GM12865 (cell line): ENCODE data around the gene TEX52.

Source experiments
- DNase-seq: peaks from one replicate; pipeline ENCODE4 v3.0.0; 2010; ENCODE audit warnings: low read depth
- H3K4me3 ChIP-seq: 2 replicates; pipeline ENCODE4 v1.5.1; 2011; ENCODE audit warnings: mild to moderate bottlenecking, low read depth, low read length, control low read depth
- CTCF ChIP-seq: IDR thresholded peaks from 2 replicates; pipeline ENCODE4 v1.5.1; 2011; ENCODE audit warnings: low read length, control low read depth, low read depth, inconsistent platforms; ENCODE audit not compliant: insufficient read depth; ENCODE audit errors: missing control alignments

TEX52 gene

GRCh38 chr12:2842948-2843347 lies 13.9 kb downstream of the TEX52 start:
- TF ChIP-seq CTCF = no peak
- no peak for DNase-seq
- no peak overlapping the region for H3K4me3 ChIP-seq

GRCh38 chr12:2841056-2841650 lies 15.7 kb downstream of the TEX52 start:
- no peak overlapping the region for H3K4me3 ChIP-seq
- no peak for DNase-seq
- TF ChIP-seq CTCF = no peak

GRCh38 chr12:2836574-2836973 lies 20.3 kb downstream of the TEX52 start:
- no peak for DNase-seq
- TF ChIP-seq CTCF = no peak
- H3K4me3 ChIP-seq = no peak overlapping the region

- no peak for TF ChIP-seq CTCF
- no peak overlapping the region for H3K4me3 ChIP-seq
- DNase-seq = no peak
Measured at GRCh38 chr12:2835691-2836403, 21.0 kb downstream of the TEX52 start.

- no peak for TF ChIP-seq CTCF
- no peak for DNase-seq
- no peak within 1 kb of the TSS for H3K4me3 ChIP-seq
Measured at GRCh38 chr12:2834581-2835491, 22.0 kb downstream of the TEX52 start, which contains the start of gene NRIP2. Gene NRIP2 (minus strand): TSS chr12:2835035. CDS start chr12:2834983, 52 bp downstream.

GRCh38 chr12:2833810-2834209 lies 23.0 kb downstream of the TEX52 start:
- no peak for TF ChIP-seq CTCF
- no peak overlapping the region for H3K4me3 ChIP-seq
- DNase-seq = no peak
